Neural crest cell (in vitro differentiated cells): ENCODE results near the gene CCDC92. TPM values are rescaled to one million over a fixed set of nuclear protein-coding genes. Genes with fewer than 3 reads are reported as not detected.
A peak's percentile ranks its signal among the peaks of the same experiment; 100 is the strongest.

Source experiments
- DNase-seq: peaks from one replicate; pipeline ENCODE4 v3.0.0; 2021; ENCODE audit warnings: low read depth, mixed read lengths, low spot score
- H3K27ac Mint-ChIP-seq: one replicate; pipeline ENCODE4 v1.8.0; 2021; ENCODE audit warnings: mild to moderate bottlenecking, mixed read lengths; ENCODE audit not compliant: unreplicated experiment
- H3K27me3 Mint-ChIP-seq: 2 replicates; pipeline ENCODE4 v1.8.0; 2021; ENCODE audit warnings: low read depth, mild to moderate bottlenecking, mixed read lengths
- H3K36me3 Mint-ChIP-seq: 2 replicates; pipeline ENCODE4 v1.8.0; 2021; ENCODE audit warnings: low read depth, mild to moderate bottlenecking, mixed read lengths
- H3K4me1 Mint-ChIP-seq: 2 replicates; pipeline ENCODE4 v1.8.0; 2021; ENCODE audit warnings: mixed read lengths
- H3K4me3 Mint-ChIP-seq: one replicate; pipeline ENCODE4 v1.8.0; 2021; ENCODE audit warnings: mild to moderate bottlenecking, mixed read lengths
- H3K9me3 Mint-ChIP-seq: 2 replicates; pipeline ENCODE4 v1.8.0; 2021; ENCODE audit warnings: mixed read lengths
- CTCF ChIP-seq: fragments of 200-600 bp; sonication (generic); conservative IDR thresholded peaks from 2 replicates; pipeline ENCODE4 v1.5.0; 2021; ENCODE audit warnings: antibody characterized with exemption, mild to moderate bottlenecking
- total RNA-seq: library from RNA; stranded (reverse); gene quantifications from 2 replicates; pipeline ENCODE4 v1.2.1, GENCODE V29; 2021

Gene CCDC92
- total RNA-seq, 1 donor from 2014 or later = 33.5 TPM

- H3K27me3 Mint-ChIP-seq = peaks cover 34% of the 10 kb centered on the region
- TF ChIP-seq CTCF = no peak
- H3K4me1 Mint-ChIP-seq = peaks cover 41% of the 10 kb centered on the region
- H3K36me3 Mint-ChIP-seq = peaks cover 12% of the 10 kb centered on the region
- H3K27ac Mint-ChIP-seq = no peak overlapping the region
- H3K4me3 Mint-ChIP-seq = peak overlapping the region; percentile 84
- H3K9me3 Mint-ChIP-seq = peaks cover 4% of the 10 kb centered on the region
- no peak for DNase-seq
Observed at GRCh38 chr12:123910057-123910456, 62.6 kb downstream of the CCDC92 start.

DNA sequence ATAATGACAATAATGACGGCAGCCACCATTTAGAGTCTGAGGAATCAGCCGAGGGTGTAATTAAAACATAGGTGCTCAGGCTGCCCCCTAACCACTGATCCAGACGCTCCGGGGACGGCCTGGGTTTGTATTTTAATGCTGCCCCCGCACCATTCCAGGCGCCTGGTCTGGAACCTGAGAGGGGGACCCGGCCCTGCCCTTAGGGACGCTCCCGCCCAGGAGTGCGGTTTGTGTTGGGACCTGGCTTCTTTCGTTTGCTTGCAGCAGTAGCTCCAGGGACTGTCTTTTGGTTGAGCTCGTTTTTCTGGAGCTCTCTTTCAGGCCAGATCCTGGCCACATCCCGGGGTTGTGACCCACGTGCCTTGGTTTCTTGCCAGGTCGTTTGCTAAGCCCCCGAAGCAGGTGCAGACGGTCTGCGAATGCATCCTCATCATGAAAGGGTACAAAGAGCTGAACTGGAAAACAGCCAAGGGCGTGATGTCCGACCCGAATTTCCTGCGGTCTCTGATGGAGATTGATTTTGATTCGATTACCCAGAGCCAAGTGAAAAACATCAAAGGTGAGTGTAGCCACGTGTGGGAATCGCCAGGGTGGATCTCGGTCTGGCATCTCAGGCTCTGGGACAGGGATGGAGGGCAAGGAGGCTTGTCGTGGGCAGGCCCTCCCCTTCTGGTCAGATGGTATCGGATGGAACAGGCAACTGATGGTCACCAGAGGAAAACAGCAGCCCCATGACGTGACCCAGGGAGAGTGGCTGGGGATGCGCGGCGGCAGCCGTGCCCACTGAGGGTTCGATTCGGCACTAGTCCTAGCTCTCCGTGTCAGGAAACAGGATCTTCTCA, 63.5 kb downstream of the CCDC92 start:
- H3K4me3 Mint-ChIP-seq = peak overlapping the region; percentile 84
- DNase-seq = no peak
- H3K27me3 Mint-ChIP-seq = peaks cover 31% of the 10 kb centered on the region
- no peak for TF ChIP-seq CTCF
- peaks cover 12% of the 10 kb centered on the region for H3K36me3 Mint-ChIP-seq
- peaks cover 41% of the 10 kb centered on the region for H3K4me1 Mint-ChIP-seq
- H3K9me3 Mint-ChIP-seq = peaks cover 4% of the 10 kb centered on the region
- H3K27ac Mint-ChIP-seq = no peak overlapping the region

DNA sequence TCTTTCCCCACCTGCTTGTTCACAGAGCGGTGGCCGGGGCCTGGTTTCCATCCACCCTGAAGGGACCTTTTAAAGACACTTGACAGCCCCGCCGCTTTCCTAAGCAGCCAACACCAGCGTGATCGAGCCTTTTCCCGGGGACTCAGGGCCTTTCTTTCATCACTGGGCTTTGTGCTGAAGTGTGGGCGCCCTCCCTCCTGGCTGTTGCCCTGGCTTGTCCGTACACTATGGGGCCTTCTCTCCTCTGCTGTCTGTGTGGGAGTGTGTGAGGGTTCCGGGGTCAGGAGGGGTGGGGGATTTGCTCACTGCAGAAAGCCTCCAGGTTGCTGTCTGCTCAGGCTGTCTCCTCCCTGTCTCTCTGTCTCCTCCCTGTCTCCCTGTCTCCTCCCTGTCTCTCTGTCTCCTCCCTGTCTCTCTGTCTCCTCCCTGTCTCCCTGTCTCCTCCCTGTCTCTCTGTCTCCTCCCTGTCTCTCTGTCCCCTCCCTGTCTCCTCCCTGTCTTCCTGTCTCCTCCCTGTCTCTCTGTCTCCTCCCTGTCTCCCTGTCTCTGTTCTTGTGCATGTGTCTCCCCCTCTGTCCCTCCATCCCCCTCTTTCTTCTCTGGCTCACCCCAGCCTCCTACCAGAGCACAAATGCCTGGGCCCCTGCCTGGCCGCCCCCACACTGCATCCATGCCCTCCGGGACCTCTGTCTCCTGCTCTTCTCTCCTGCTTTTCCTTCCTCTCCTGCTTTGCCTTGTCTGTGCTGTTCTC, 64.7 kb downstream of the CCDC92 start:
- peak overlapping the region; percentile 39 for H3K27ac Mint-ChIP-seq
- no peak for TF ChIP-seq CTCF

GRCh38 chr12:123906711-123907420, 65.8 kb downstream of the CCDC92 start:
- Mint-ChIP-seq H3K4me1 (peaks cover 36% of the 10 kb centered on the region), H3K9me3 (no peaks in the 10 kb centered on the region), H3K36me3 (peaks cover 8% of the 10 kb centered on the region), H3K4me3 (peak overlapping the region; percentile 68), H3K27ac (peak overlapping the region; percentile 92), H3K27me3 (peaks cover 18% of the 10 kb centered on the region)
- no peak for TF ChIP-seq CTCF
- DNase-seq = no peak

More for the DNA sequence above, 64.7 kb downstream of the CCDC92 start:
- H3K4me1 Mint-ChIP-seq = peaks cover 41% of the 10 kb centered on the region
- no peak for DNase-seq
- H3K36me3 Mint-ChIP-seq = peaks cover 12% of the 10 kb centered on the region
- H3K4me3 Mint-ChIP-seq = peak overlapping the region; percentile 36
- peaks cover 23% of the 10 kb centered on the region for H3K27me3 Mint-ChIP-seq
- peaks cover 4% of the 10 kb centered on the region for H3K9me3 Mint-ChIP-seq

DNA sequence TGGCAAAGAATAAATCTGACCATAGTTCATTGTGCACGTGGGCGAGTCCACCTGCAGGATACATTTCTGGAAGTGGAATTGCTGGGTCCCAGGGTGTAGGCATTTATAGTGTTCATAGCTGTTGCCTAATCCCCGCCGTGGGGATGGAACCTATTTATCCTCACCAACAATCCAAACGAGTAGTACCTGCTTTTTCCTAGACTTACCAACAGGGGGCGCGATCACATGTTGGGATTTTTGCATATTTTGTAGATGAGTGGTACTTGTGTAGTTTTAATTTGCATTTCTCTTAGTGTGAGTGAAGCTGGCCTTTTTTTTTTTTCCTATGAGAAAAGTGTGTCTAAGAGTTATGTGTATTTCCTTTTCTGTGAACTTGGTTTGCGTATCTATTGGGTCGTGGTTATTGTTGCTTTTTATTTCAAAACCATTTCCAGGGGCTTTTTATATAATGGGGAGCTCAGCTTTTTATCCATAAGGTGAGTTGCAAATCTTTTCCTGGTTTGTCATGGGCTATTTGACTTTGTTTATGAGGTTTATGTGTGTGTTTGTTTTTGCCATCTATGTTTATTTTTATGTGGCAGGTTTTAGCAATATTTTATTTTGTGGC, 67.2 kb downstream of the CCDC92 start:
- H3K4me1 Mint-ChIP-seq = peaks cover 37% of the 10 kb centered on the region
- H3K36me3 Mint-ChIP-seq = peaks cover 2% of the 10 kb centered on the region
- no peak overlapping the region for H3K27ac Mint-ChIP-seq
- peaks cover 11% of the 10 kb centered on the region for H3K27me3 Mint-ChIP-seq
- peak; percentile 84 for TF ChIP-seq CTCF
- DNase-seq = peak; percentile 61
- peak overlapping the region; percentile 49 for H3K4me3 Mint-ChIP-seq
- H3K9me3 Mint-ChIP-seq = no peaks in the 10 kb centered on the region
